Activated naive CD4-positive, alpha-beta T cell treated with anti-CD3 and anti-CD28 coated beads for 36 hours (primary cell): ENCODE data around the gene WDFY2. TPM values are rescaled to one million over a fixed set of nuclear protein-coding genes. Genes with fewer than 3 reads are reported as not detected.
"Not testable (repeated sequence)": the region's sequence is repeated elsewhere in the genome, so short reads cannot be mapped to it uniquely, and the experiment has no call there.

Source experiments
- CTCF ChIA-PET: fragments of 350-600 bp; sonication (Branson Sonifier 250); formaldehyde crosslinking; loops from one replicate; lab custom pipeline; 2021; ENCODE audit warnings: antibody characterized with exemption; lab: Charles Lee
- DNase-seq: peaks from one replicate; pipeline ENCODE4 v3.0.0-alpha.2; 2020
- H3K27ac Mint-ChIP-seq: one replicate; pipeline ENCODE4 v1.8.0; 2021; ENCODE audit warnings: mild to moderate bottlenecking, mixed read lengths
- H3K27me3 Mint-ChIP-seq: one replicate; pipeline ENCODE4 v1.8.0; 2021; ENCODE audit warnings: low read depth, mixed read lengths
- H3K36me3 Mint-ChIP-seq: one replicate; pipeline ENCODE4 v1.8.0; 2021; ENCODE audit warnings: low read depth, mixed read lengths
- H3K4me1 Mint-ChIP-seq: one replicate; pipeline ENCODE4 v1.8.0; 2021; ENCODE audit warnings: low read depth, mixed read lengths
- H3K4me3 Mint-ChIP-seq: one replicate; pipeline ENCODE4 v1.8.0; 2021; ENCODE audit warnings: mild to moderate bottlenecking, moderate library complexity, mixed read lengths
- H3K9me3 Mint-ChIP-seq: one replicate; pipeline ENCODE4 v1.8.0; 2021; ENCODE audit warnings: mixed read lengths
- intact Hi-C: fragments of 100-400 bp; cut with micrococcal nuclease; formaldehyde crosslinking; loops from one replicate; pipeline ENCODE4 v1.15.1; 2023
- total RNA-seq, 2 experiments: library from RNA; stranded (reverse); gene quantifications; one replicate each; pipeline ENCODE4 v1.2.3, GENCODE V29; 2021

WDFY2 gene
- total RNA-seq, 2 experiments from 2014 or later, result 8.3 to 11.3 TPM

GRCh38 chr13:51591938-51592337 lies 7.7 kb downstream of the WDFY2 start:
- CTCF ChIA-PET, result interaction anchor here (0.7 kb wide), 1 partner anchor 1073 kb away, joined by 3 read pairs; no protein-coding TSS in a partner anchor
- H3K27me3 Mint-ChIP-seq, H3K9me3 Mint-ChIP-seq, DNase-seq, H3K27ac Mint-ChIP-seq, H3K36me3 Mint-ChIP-seq, H3K4me3 Mint-ChIP-seq, intact Hi-C loops: not testable (repeated sequence)
- peaks cover 47% of the 10 kb centered on the region for H3K4me1 Mint-ChIP-seq

- DNase-seq, result no peak
- H3K4me1 Mint-ChIP-seq, result peaks cover 32% of the 10 kb centered on the region
- H3K27me3 Mint-ChIP-seq, result no peaks in the 10 kb centered on the region
- no peak overlapping the region for H3K27ac Mint-ChIP-seq
- no peaks in the 10 kb centered on the region for H3K9me3 Mint-ChIP-seq
- no peak overlapping the region for H3K4me3 Mint-ChIP-seq
- intact Hi-C loops, result no loop called here
- CTCF ChIA-PET, result interaction anchor here (1.6 to 2.1 kb wide), 2 partner anchors 8 to 238 kb away, joined by 3 to 10 read pairs; no protein-coding TSS in a partner anchor
- peaks cover 1% of the 10 kb centered on the region for H3K36me3 Mint-ChIP-seq
Measured at GRCh38 chr13:51594432-51594831, 10.2 kb downstream of the WDFY2 start.

- Mint-ChIP-seq H3K4me1 (peaks cover 32% of the 10 kb centered on the region), H3K4me3 (no peak overlapping the region), H3K36me3 (peaks cover 3% of the 10 kb centered on the region), H3K27ac (no peak overlapping the region), H3K27me3 (no peaks in the 10 kb centered on the region), H3K9me3 (no peaks in the 10 kb centered on the region)
- CTCF ChIA-PET, result interaction anchor here (1.6 to 2.1 kb wide), 2 partner anchors 9 to 237 kb away, joined by 3 to 10 read pairs; no protein-coding TSS in a partner anchor
- intact Hi-C loops, result no loop called here
- DNase-seq, result no peak
Measured at GRCh38 chr13:51595416-51595815, 11.2 kb downstream of the WDFY2 start.

DNA sequence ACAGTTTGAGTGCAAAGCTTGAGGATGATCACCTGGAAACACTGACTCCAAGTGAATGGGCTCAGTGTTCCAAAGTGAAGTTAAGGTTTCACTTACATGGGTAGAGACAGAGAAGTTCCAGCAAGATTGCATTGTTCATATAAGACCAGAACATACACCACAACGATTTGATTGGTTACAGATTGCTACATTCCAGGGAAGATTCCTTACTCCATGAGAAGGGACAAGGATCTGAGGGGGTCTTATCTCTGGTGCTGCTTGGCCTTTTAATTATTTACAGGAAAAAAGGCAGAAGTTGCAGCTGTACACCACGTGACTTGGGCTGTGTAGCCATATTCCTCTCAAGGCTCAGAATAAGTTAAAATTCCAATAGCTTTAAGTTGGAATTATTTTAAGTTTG lies 12.3 kb downstream of the WDFY2 start:
- peaks cover 4% of the 10 kb centered on the region for H3K36me3 Mint-ChIP-seq
- DNase-seq, result no peak
- no peaks in the 10 kb centered on the region for H3K9me3 Mint-ChIP-seq
- H3K4me3 Mint-ChIP-seq, result no peak overlapping the region
- H3K4me1 Mint-ChIP-seq, result peaks cover 22% of the 10 kb centered on the region
- H3K27ac Mint-ChIP-seq, result no peak overlapping the region
- H3K27me3 Mint-ChIP-seq, result no peaks in the 10 kb centered on the region
- intact Hi-C loops, result no loop called here
- CTCF ChIA-PET, result interaction anchor here (2.1 kb wide), 1 partner anchor 11 kb away, joined by 10 read pairs; no protein-coding TSS in a partner anchor

GRCh38 chr13:51599444-51600176 lies 15.3 kb downstream of the WDFY2 start:
- Mint-ChIP-seq H3K27me3 (no peaks in the 10 kb centered on the region), H3K27ac (no peak overlapping the region), H3K4me1 (peaks cover 20% of the 10 kb centered on the region), H3K36me3 (peaks cover 4% of the 10 kb centered on the region), H3K4me3 (no peak overlapping the region), H3K9me3 (no peaks in the 10 kb centered on the region)
- no peak for DNase-seq
- CTCF ChIA-PET, result interaction anchor here (0.6 kb wide), 1 partner anchor 24 kb away, joined by 4 read pairs; no protein-coding TSS in a partner anchor
- intact Hi-C loops, result no loop called here

DNA sequence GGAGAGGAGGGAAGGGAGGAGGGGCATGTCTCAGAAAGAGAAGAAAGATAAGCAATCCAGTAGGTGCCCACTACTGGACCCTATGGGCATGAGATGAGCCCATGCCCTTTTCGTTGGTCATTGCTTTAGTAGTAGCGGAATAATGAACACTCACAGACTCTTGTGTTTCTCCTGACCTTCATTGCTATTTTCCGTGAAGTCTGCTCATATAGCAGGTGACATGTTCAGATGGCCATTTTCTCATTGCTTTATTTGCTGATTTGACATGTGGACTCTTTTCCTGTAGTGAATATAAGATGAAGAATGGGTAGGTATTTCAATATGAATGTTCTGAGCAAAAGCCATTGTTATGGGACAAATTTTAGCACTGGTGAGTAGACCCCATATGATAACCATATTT lies 16.4 kb downstream of the WDFY2 start:
- Mint-ChIP-seq H3K4me1 (peaks cover 23% of the 10 kb centered on the region), H3K4me3 (no peak overlapping the region), H3K27me3 (no peaks in the 10 kb centered on the region), H3K27ac (no peak overlapping the region), H3K36me3 (peaks cover 4% of the 10 kb centered on the region), H3K9me3 (no peaks in the 10 kb centered on the region)
- CTCF ChIA-PET, result interaction anchor here (0.6 kb wide), 1 partner anchor 79 kb away, joined by 3 read pairs; no protein-coding TSS in a partner anchor
- no peak for DNase-seq
- intact Hi-C loops, result no loop called here

GRCh38 chr13:51601601-51602565 lies 17.6 kb downstream of the WDFY2 start:
- CTCF ChIA-PET, result interaction anchor here (1.6 kb wide), 1 partner anchor 16 kb away, joined by 6 read pairs; no protein-coding TSS in a partner anchor
- H3K9me3 Mint-ChIP-seq, result no peaks in the 10 kb centered on the region
- no peak overlapping the region for H3K27ac Mint-ChIP-seq

GRCh38 chr13:51603716-51604115 lies 19.5 kb downstream of the WDFY2 start:
- H3K9me3 Mint-ChIP-seq, result no peaks in the 10 kb centered on the region
- H3K4me3 Mint-ChIP-seq, result no peak overlapping the region
- peaks cover 6% of the 10 kb centered on the region for H3K36me3 Mint-ChIP-seq
- H3K27me3 Mint-ChIP-seq, result no peaks in the 10 kb centered on the region
- DNase-seq, result no peak
- intact Hi-C loops, result no loop called here
- H3K27ac Mint-ChIP-seq, result no peak overlapping the region
- CTCF ChIA-PET, result interaction anchor here (1.6 kb wide), 1 partner anchor 18 kb away, joined by 6 read pairs; no protein-coding TSS in a partner anchor
- H3K4me1 Mint-ChIP-seq, result peaks cover 20% of the 10 kb centered on the region

More at GRCh38 chr13:51601601-51602565, 17.6 kb downstream of the WDFY2 start:
- peaks cover 23% of the 10 kb centered on the region for H3K4me1 Mint-ChIP-seq
- no peak for DNase-seq
- H3K36me3 Mint-ChIP-seq, result peaks cover 4% of the 10 kb centered on the region
- intact Hi-C loops, result no loop called here
- H3K27me3 Mint-ChIP-seq, result no peaks in the 10 kb centered on the region
- H3K4me3 Mint-ChIP-seq, result no peak overlapping the region

DNA sequence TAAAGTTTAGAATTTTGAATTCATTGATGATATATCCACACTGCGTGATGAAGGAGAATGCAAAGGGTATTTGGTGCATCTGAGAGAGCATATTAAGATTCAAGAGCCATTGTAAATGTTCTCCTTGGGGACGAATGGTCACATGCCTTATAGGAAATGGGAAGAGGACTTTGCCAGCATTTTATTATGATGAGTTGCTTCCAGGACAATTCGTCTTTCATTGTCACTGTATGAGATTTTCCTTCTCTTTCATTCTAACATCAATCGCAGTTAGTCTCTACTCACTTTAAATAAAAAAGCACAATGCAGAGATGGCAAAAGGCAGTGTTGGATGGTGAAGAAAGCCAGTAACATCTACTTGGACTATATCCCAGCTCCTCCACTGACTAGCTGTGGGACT lies 21.4 kb downstream of the WDFY2 start:
- peaks cover 6% of the 10 kb centered on the region for H3K4me1 Mint-ChIP-seq
- DNase-seq, result no peak
- no peak overlapping the region for H3K4me3 Mint-ChIP-seq
- peaks cover 5% of the 10 kb centered on the region for H3K36me3 Mint-ChIP-seq
- H3K9me3 Mint-ChIP-seq, result no peaks in the 10 kb centered on the region
- no peaks in the 10 kb centered on the region for H3K27me3 Mint-ChIP-seq
- CTCF ChIA-PET, result no interaction called here
- no peak overlapping the region for H3K27ac Mint-ChIP-seq
- intact Hi-C loops, result no loop called here

DNA sequence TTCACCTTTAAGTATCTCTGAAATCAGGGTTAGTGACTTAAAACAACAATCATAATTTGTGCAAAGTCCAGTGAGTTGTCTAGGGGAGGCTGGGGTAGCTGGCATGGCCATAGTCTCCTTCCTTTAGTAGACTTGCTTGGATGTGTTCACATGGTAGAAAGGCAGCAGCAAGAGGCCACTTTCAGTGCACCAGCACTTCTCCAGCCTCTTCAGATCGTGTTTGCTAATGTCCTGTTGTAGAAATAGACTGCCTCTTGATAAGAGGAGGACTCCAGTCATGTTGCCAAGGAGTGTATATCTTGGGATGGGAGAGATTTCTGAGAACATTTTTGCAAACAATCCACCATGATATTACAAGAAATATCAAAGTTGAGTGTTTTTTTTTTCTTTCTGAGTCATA lies 22.9 kb downstream of the WDFY2 start:
- no peak overlapping the region for H3K27ac Mint-ChIP-seq
- intact Hi-C loops, result no loop called here
- no peak for DNase-seq
- no peaks in the 10 kb centered on the region for H3K27me3 Mint-ChIP-seq
- H3K9me3 Mint-ChIP-seq, result no peaks in the 10 kb centered on the region
- no peak overlapping the region for H3K4me3 Mint-ChIP-seq
- peaks cover 3% of the 10 kb centered on the region for H3K36me3 Mint-ChIP-seq
- peaks cover 6% of the 10 kb centered on the region for H3K4me1 Mint-ChIP-seq
- CTCF ChIA-PET, result no interaction called here

- CTCF ChIA-PET, result interaction anchor here (0.8 kb wide), 1 partner anchor 23 kb away, joined by 3 read pairs; no protein-coding TSS in a partner anchor
- H3K4me3 Mint-ChIP-seq, result no peak overlapping the region
- no peak overlapping the region for H3K27ac Mint-ChIP-seq
- no peaks in the 10 kb centered on the region for H3K9me3 Mint-ChIP-seq
- peaks cover 3% of the 10 kb centered on the region for H3K36me3 Mint-ChIP-seq
- DNase-seq, result no peak
- no peaks in the 10 kb centered on the region for H3K27me3 Mint-ChIP-seq
- intact Hi-C loops, result no loop called here
- H3K4me1 Mint-ChIP-seq, result peaks cover 7% of the 10 kb centered on the region
Measured at GRCh38 chr13:51608857-51609406, 24.7 kb downstream of the WDFY2 start.

DNA sequence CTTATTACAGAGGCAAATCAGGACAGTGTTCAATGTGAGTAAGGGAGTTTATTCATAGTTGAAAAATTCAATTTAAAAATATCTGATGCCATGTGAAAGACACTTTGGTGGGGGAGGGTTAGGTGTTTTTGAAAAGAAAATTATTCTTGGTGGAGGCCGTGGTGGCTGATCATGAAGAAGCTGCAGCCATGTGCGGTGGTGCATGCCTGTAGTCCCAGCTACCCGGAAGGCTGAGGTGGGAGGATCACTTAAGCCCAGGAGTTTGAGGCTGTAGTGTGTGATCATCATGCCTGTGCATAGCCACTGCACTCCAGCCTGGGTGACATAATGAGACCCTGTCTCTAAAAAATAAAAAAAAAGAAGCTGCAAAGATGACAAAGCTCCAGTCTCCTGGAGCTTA lies 28.6 kb downstream of the WDFY2 start:
- Mint-ChIP-seq H3K27ac (peak overlapping the region; percentile 25), H3K4me3 (no peak overlapping the region)
- CTCF ChIA-PET, result interaction anchor here (1.7 kb wide), 1 partner anchor 27 kb away, joined by 7 read pairs; no protein-coding TSS in a partner anchor

More for the DNA sequence above, 28.6 kb downstream of the WDFY2 start:
- H3K36me3 Mint-ChIP-seq, result no peaks in the 10 kb centered on the region
- no peaks in the 10 kb centered on the region for H3K27me3 Mint-ChIP-seq
- intact Hi-C loops, result no loop called here
- DNase-seq, result no peak
- peaks cover 9% of the 10 kb centered on the region for H3K4me1 Mint-ChIP-seq
- no peaks in the 10 kb centered on the region for H3K9me3 Mint-ChIP-seq
